A549 (cell line): ENCODE results near the gene KAT5. TPM values are rescaled to one million over a fixed set of nuclear protein-coding genes. Genes with fewer than 3 reads are reported as not detected.

Experiments
- ATAC-seq, 2 experiments: fragments of 200-7000 bp in 1 of 2; fragments of >200 bp in 1 of 2; cut with Nextera tagmentation in 1 of 2; cut with Tn5 transposase in 1 of 2; 3 replicates each; pipeline versions ENCODE4 v1.8.0 to v1.9.1; 2018 to 2020; ENCODE audit warnings: mild to moderate bottlenecking in 1 of 2, moderate library complexity in 1 of 2
- CTCF ChIA-PET: fragments of 300-600 bp; sonication (Branson Sonifier 250); formaldehyde crosslinking; extraction: SDS; loops from one replicate; lab custom pipeline; 2021; ENCODE audit warnings: antibody characterized with exemption, inconsistent platforms; lab: Yijun Ruan, JAX
- POLR2A ChIA-PET: fragments of 350-600 bp; formaldehyde crosslinking; extraction: SDS; loops from one replicate; lab custom pipeline; 2021; ENCODE audit warnings: antibody characterized with exemption, inconsistent platforms; lab: Yijun Ruan, JAX
- DNase-seq, 2 experiments: peaks; one replicate each; pipeline versions ENCODE4 v3.0.0 to v3.0.0-alpha.2; 2011 to 2016; ENCODE audit warnings: low read depth in 1 of 2, low spot score in 1 of 2
- FAIRE-seq: peaks from 2 replicates; lab custom pipeline; 2011; peaks lifted over from hg19 to GRCh38; lab: Jason Lieb, UNC
- H3K27ac ChIP-seq, 2 experiments: fragments of >200 bp; sonication (Bioruptor Twin); formaldehyde crosslinking; 3 replicates each; pipeline ENCODE4 v1.5.1; 2016 to 2017
- H3K4me1 ChIP-seq: fragments of >200 bp; sonication (Bioruptor Twin); formaldehyde crosslinking; 3 replicates; pipeline ENCODE4 v1.6.1; 2016
- H3K4me2 ChIP-seq: fragments of >200 bp; sonication (Bioruptor Twin); formaldehyde crosslinking; 3 replicates; pipeline ENCODE4 v1.6.1; 2016
- H3K4me3 ChIP-seq: fragments of >200 bp; sonication (Bioruptor Twin); formaldehyde crosslinking; 3 replicates; pipeline ENCODE4 v1.5.1; 2016
- H3K9me3 ChIP-seq: fragments of >200 bp; sonication (Bioruptor Twin); formaldehyde crosslinking; 3 replicates; pipeline ENCODE4 v1.6.1; 2016
- BCL3 ChIP-seq: fragments of >200 bp; sonication (Bioruptor Twin); formaldehyde crosslinking; IDR thresholded peaks from 3 replicates; pipeline ENCODE4 v1.6.1; 2016
- HES2 ChIP-seq: fragments of >200 bp; sonication (Bioruptor Twin); formaldehyde crosslinking; IDR thresholded peaks from 2 replicates; pipeline ENCODE4 v1.6.1; 2016
- HMGXB4 ChIP-seq: fragments of 250-450 bp; sonication (Bioruptor Pico); IDR thresholded peaks from 2 replicates; pipeline ENCODE4 v1.5.0; 2021; ENCODE audit warnings: mild to moderate bottlenecking, moderate library complexity, borderline replicate concordance
- MAX ChIP-seq: IDR thresholded peaks from 2 replicates; pipeline ENCODE4 v1.6.1; 2012
- NFE2L2 ChIP-seq: fragments of 150-350 bp; conservative IDR thresholded peaks from 2 replicates; pipeline ENCODE4 v1.6.1; 2014; ENCODE audit warnings: low read length
- NPAS2 ChIP-seq: fragments of 250-450 bp; sonication (Bioruptor Pico); IDR thresholded peaks from 2 replicates; pipeline ENCODE4 v1.8.0; 2022; ENCODE audit warnings: mild to moderate bottlenecking, moderate library complexity, borderline replicate concordance
- NR3C1 ChIP-seq: fragments of >200 bp; sonication (Bioruptor Twin); formaldehyde crosslinking; IDR thresholded peaks from 3 replicates; pipeline ENCODE4 v1.6.1; 2017
- PHF8 ChIP-seq: fragments of 200-600 bp; sonication (generic); IDR thresholded peaks from 2 replicates; pipeline ENCODE4 v1.6.1; 2016; ENCODE audit warnings: low read depth, mild to moderate bottlenecking, antibody characterized with exemption, moderate library complexity, borderline replicate concordance
- POLR2A ChIP-seq: IDR thresholded peaks from 2 replicates; pipeline ENCODE4 v1.6.1; 2012; ENCODE audit warnings: mild to moderate bottlenecking, low read length
- POLR2AphosphoS2 ChIP-seq: conservative IDR thresholded peaks from 2 replicates; pipeline ENCODE4 v1.6.1; 2012; ENCODE audit warnings: low read length, improper control_type of control experiment, inconsistent platforms
- RAD21 ChIP-seq, 2 experiments: fragments of >200 bp in 1 of 2; sonication (Bioruptor Twin) in 1 of 2; formaldehyde crosslinking in 1 of 2; IDR thresholded peaks in 1 of 2; conservative IDR thresholded peaks in 1 of 2; 2 replicates in 1 of 2; 3 replicates in 1 of 2; pipeline ENCODE4 v1.6.1; 2012 to 2018; ENCODE audit warnings: inconsistent platforms in 1 of 2
- REST ChIP-seq: fragments of 200-600 bp; sonication (generic); IDR thresholded peaks from 2 replicates; pipeline ENCODE4 v1.6.1; 2016; ENCODE audit warnings: antibody characterized with exemption, mild to moderate bottlenecking, moderate library complexity
- SREBF2 ChIP-seq: fragments of 450-650 bp; IDR thresholded peaks from 2 replicates; pipeline ENCODE4 v1.6.1; 2014; ENCODE audit warnings: mild to moderate bottlenecking, moderate library complexity
- WGBS: methylation state at CpG from one replicate; pipeline ENCODE4 v1.1.6; 2017; ENCODE audit errors: missing lambda C conversion rate; 5-methylcytosine and 5-hydroxymethylcytosine counted together
- polyA plus RNA-seq, 4 experiments: library from polyadenylated mRNA; depleted of rRNA in 3 of 4; stranded (reverse); fragments of >200 nt; fragmentation: RNase III in 1 of 4; extraction: RNeasy Plus Mini Kit Qiagen cat#74134 plus additional on column Dnase treatment in 1 of 4; gene quantifications; 2 replicates in 3 of 4; 3 replicates in 1 of 4; pipeline ENCODE4 v1.2.3, GENCODE V29; 2011 to 2017

Gene KAT5
- polyA plus RNA-seq, 2 of the 4 experiments (the other 2 are of a cell fraction): 25.8 to 41.2 TPM

- TF ChIP-seq HMGXB4 (no peak), BCL3 (no peak)
- TF ChIP-seq, all 56 proteins: peak for 0
Measured at GRCh38 chr11:65713212-65713969, 1.3 kb downstream of the KAT5 start (continued).

GRCh38 chr11:65714433-65714832 lies 2.4 kb downstream of the KAT5 start:
- Histone ChIP-seq H3K27ac (no peak overlapping the region), H3K4me3 (no peak overlapping the region), H3K4me2 (no peak overlapping the region), H3K4me1 (peaks cover 21% of the 10 kb centered on the region), H3K9me3 (no peaks in the 10 kb centered on the region)
- POLR2A ChIA-PET: interaction anchor here (3.5 kb wide), 1 partner anchor 145 kb away, joined by 29 read pairs; no protein-coding TSS in a partner anchor
- FAIRE-seq: no peak
- WGBS: 93% methylated on average over 16 of the region's 16 CpGs
- no peak for ATAC-seq
- no peak for DNase-seq
- TF ChIP-seq POLR2AphosphoS2 (no peak), MAX (no peak), REST (no peak), NPAS2 (CRISPR knock-in tag) (no peak), POLR2A (0 out of 2 replicates have a peak, but pooled peaks have one; percentile 4), HES2 (no peak)
- CTCF ChIA-PET: interaction anchor here (0.9 to 16.0 kb wide), 6 partner anchors 8 to 308 kb away, joined by 3 to 222 read pairs (median 5); partner anchors contain the start of genes AP5B1 and SIPA1

GRCh38 chr11:65716302-65716701 lies 4.2 kb downstream of the KAT5 start:
- CTCF ChIA-PET: interaction anchor here (0.9 to 16.0 kb wide), 4 partner anchors 10 to 172 kb away, joined by 3 to 222 read pairs (median 34); partner anchors contain the start of genes AP5B1 and FIBP
- no peak overlapping the region for H3K4me2 ChIP-seq
- POLR2A ChIA-PET: no interaction called here
- DNase-seq (no peak), ATAC-seq (no peak), FAIRE-seq (no peak)
- WGBS: 74% methylated on average over 7 of the region's 7 CpGs
- no peaks in the 10 kb centered on the region for H3K9me3 ChIP-seq
- no peak overlapping the region for H3K27ac ChIP-seq
- H3K4me1 ChIP-seq: peaks cover 15% of the 10 kb centered on the region
- no peak overlapping the region for H3K4me3 ChIP-seq
- TF ChIP-seq NPAS2 (CRISPR knock-in tag): no peak
- TF ChIP-seq PHF8: no peak
- TF ChIP-seq SREBF2: no peak
- TF ChIP-seq RAD21 (conservative IDR thresholded peaks at IDR 0.05 in 1 of 2, IDR thresholded peaks at IDR 0.05 in 1 of 2): no peak
- no peak for TF ChIP-seq MAX
- TF ChIP-seq NR3C1: no peak
- no peak for TF ChIP-seq BCL3
- TF ChIP-seq NFE2L2: no peak
